ENCODE data around the gene RTL1.

Gene RTL1

DNA sequence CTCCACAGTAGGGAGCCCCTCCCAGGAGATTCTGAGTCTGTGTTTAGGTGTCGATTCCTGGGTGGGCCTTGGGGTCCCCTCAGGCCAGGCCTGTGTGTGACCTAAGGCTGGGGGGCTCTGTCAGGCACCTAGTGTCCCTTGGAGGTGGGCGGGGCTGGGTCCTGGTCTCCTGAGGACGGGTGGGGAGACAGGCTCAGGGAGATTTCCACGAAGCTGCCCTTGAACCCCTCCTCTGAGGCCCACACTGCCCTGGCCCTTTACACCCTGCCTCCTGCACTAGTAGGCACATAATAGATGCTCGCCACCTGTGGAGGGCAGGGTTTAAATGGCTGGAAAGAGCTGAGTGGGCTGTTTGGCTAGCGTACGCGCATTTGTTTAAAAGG, 44.7 kb downstream of the RTL1 start:
- Histone ChIP-seq H3K36me3 (ENCODE audit: control insufficient read depth, insufficient read depth, low read length) (no peaks in the 10 kb centered on the region), H3K4me1 (ENCODE audit: control insufficient read depth, insufficient read depth, low read length, poor library complexity, severe bottlenecking) (no peaks in the 10 kb centered on the region), H3K27me3 (replicated peaks; ENCODE audit: control insufficient read depth, insufficient read depth, low read length, poor library complexity, severe bottlenecking) (no peaks in the 10 kb centered on the region), H3K27ac (ENCODE audit: insufficient read depth, low read length, poor library complexity, severe bottlenecking) (no peak overlapping the region), H3K9me3 (ENCODE audit: control insufficient read depth, low read length) (no peaks in the 10 kb centered on the region), H3K4me3 (ENCODE audit: insufficient read depth, low read depth, low read length, poor library complexity, severe bottlenecking) (no peak overlapping the region)
- DNase-seq: no peak

DNA sequence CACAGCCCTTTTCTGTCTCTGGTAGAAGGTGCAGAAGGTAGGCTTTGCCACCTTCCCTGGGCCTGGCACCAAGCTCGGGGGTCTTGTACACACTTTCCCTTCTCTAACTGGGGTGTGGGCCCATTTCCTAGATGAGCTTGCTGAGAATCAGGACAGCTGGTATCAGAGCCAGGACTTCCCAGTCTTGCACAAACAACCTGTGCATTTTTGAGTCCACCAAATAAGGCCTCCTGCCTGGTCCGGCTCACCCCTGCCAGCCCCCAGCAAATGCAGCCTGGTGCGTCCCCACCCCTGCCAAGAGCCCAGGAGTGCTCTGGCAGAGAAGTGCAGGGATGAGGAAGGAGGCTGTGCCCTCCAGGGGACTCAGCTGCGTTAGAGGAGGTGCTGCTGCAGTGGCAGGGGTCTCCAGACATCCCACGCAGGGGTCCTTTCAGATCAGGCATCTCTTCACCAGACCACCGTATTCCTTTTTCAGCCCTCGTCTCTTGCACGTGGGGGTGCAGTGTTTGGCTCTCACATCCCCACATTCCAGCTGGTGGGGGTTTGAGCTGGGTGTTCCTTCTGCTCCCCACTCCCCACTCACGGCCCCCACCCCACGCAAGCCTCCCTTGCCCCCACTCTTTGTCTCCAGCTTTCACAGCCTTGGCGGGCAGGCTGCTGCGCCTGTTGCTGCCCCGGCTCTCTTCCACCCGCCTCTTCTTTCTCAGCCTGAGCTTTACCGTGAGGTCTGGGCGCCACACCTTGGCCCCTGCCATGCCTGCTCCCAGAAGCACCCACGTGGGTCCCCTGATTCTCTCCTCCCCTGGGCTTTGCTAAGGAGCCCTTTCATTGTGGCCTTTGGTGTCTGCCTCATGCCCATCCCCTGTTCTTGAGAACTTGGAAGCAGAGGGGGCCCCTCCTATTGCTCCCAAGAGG, 45.3 kb downstream of the RTL1 start:
- no peaks in the 10 kb centered on the region for H3K4me1 ChIP-seq (ENCODE audit: control insufficient read depth, insufficient read depth, low read length, poor library complexity, severe bottlenecking)
- no peaks in the 10 kb centered on the region for H3K36me3 ChIP-seq (ENCODE audit: control insufficient read depth, insufficient read depth, low read length)
- DNase-seq: no peak
- H3K9me3 ChIP-seq (ENCODE audit: control insufficient read depth, low read length): no peaks in the 10 kb centered on the region
- no peaks in the 10 kb centered on the region for H3K27me3 ChIP-seq (replicated peaks; ENCODE audit: control insufficient read depth, insufficient read depth, low read length, poor library complexity, severe bottlenecking)
- H3K4me3 ChIP-seq (ENCODE audit: insufficient read depth, low read depth, low read length, poor library complexity, severe bottlenecking): no peak overlapping the region
- no peak overlapping the region for H3K27ac ChIP-seq (ENCODE audit: insufficient read depth, low read length, poor library complexity, severe bottlenecking)

DNA sequence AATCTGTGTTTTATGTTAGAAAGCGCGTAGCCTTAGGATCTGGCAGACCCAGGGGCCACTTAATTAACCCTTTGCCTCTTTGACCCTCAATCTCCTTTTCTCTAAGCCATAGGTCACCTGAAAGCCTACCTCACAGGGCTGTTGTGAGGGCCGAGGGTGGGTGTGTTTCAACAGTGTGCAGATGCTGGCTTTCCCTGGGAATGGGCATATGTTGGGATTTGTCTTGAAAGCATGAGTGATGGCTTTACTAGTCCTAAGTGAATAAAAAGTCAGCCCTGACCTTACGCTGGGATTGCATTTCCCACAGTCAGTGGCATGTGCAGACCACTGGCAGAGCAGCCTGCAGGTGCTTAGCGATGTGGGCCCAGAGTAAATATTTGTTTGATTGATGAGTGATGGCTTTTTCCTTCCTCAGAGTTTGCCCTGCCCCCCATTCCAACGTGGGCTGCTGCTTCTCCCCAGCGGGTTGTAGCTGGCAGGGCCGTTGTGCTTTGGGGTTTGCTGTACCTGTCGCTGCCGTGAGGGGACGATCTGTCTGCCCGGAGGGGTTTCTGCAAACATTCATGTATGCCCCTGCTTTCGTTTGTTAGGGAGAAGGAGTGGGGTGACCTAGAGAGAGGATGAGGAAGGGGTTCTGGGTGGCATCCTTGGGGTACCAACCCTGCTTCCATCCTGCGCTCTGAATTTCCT, 46.1 kb downstream of the RTL1 start:
- Histone ChIP-seq H3K36me3 (ENCODE audit: control insufficient read depth, insufficient read depth, low read length) (no peaks in the 10 kb centered on the region), H3K27ac (ENCODE audit: insufficient read depth, low read length, poor library complexity, severe bottlenecking) (no peak overlapping the region), H3K4me3 (ENCODE audit: insufficient read depth, low read depth, low read length, poor library complexity, severe bottlenecking) (no peak overlapping the region), H3K4me1 (ENCODE audit: control insufficient read depth, insufficient read depth, low read length, poor library complexity, severe bottlenecking) (no peaks in the 10 kb centered on the region), H3K27me3 (replicated peaks; ENCODE audit: control insufficient read depth, insufficient read depth, low read length, poor library complexity, severe bottlenecking) (no peaks in the 10 kb centered on the region), H3K9me3 (ENCODE audit: control insufficient read depth, low read length) (no peaks in the 10 kb centered on the region)
- no peak for DNase-seq

DNA sequence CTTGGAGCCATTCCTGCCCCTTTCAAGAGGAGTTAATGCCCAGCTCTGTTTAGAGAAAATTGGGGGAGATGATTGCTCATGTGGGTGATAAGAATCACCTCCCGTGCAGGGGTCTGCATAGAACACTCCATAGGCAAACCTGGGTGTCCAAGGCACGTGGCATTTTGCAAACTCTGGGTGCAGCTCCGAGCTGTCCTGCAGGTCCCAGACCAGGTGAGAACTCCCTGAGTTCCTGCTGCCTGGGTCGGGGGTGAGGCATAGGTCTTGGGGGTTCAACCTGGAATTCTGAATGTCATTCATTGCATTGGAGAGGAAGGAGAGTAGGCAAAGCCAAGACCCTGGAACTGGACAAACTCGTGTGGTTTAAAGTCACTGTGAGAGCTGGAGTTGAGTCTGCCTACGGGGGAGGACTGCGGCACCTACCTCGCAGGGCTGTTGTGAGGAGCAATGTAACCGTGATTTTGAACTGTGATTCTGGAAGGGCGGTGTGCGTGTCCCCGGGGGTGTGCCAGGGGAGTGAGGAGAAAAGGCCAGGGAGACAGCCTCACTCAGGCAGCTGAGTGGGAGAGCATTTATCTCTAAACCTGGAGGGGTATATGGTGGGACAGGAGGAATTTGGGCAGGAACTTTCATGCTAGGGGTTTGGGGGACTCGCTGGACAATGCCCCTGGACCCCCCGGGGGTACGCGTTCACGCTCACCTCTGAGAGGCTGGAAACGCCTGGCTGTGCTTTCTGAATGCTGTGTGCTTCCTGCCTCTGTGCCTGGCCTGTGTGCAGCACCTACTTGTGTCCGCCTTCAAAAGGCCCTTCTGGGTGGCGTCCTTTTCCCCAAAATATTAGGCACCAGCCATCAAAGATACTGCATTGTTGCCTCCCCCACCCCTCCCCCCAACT, 47.2 kb downstream of the RTL1 start:
- Histone ChIP-seq H3K9me3 (ENCODE audit: control insufficient read depth, low read length) (no peaks in the 10 kb centered on the region), H3K36me3 (ENCODE audit: control insufficient read depth, insufficient read depth, low read length) (no peaks in the 10 kb centered on the region), H3K4me1 (ENCODE audit: control insufficient read depth, insufficient read depth, low read length, poor library complexity, severe bottlenecking) (peaks cover under 1% of the 10 kb centered on the region), H3K4me3 (ENCODE audit: insufficient read depth, low read depth, low read length, poor library complexity, severe bottlenecking) (no peak overlapping the region), H3K27me3 (replicated peaks; ENCODE audit: control insufficient read depth, insufficient read depth, low read length, poor library complexity, severe bottlenecking) (no peaks in the 10 kb centered on the region), H3K27ac (ENCODE audit: insufficient read depth, low read length, poor library complexity, severe bottlenecking) (no peak overlapping the region)
- no peak for DNase-seq

DNA sequence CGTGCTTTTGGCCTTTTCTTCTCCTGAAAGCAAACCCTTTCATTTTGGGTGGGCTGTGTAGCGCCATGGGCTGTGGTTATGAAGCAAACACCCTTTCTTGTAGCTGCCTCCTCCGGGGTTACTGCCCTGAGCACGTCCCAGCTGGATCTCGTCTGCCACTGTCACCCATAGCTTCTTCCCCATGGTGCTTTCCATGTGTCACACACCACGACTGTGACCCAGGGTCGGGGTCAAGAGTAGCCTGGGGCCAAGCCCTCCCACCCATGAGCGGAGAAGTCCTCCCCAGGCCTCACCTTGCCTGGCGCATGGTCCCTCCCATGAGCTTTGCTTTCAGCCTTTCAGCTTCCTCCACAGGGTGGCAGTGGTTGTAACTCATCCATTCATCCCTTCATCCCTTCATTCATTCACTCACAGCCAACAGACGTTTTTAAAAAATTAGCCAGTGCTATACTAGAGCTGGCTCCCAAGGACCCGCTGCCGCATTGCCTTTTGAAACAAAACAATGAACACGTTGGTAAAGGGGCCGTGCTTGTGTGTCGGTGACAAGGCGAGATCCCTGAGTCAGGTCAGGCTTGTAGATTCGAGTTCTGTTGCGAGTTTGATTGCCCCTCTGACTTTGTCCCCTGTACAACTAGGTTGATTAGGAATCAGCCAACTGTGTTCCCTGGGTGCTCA, 48.1 kb downstream of the RTL1 start:
- Histone ChIP-seq H3K36me3 (ENCODE audit: control insufficient read depth, insufficient read depth, low read length) (no peaks in the 10 kb centered on the region), H3K4me1 (ENCODE audit: control insufficient read depth, insufficient read depth, low read length, poor library complexity, severe bottlenecking) (peaks cover 3% of the 10 kb centered on the region), H3K9me3 (ENCODE audit: control insufficient read depth, low read length) (no peaks in the 10 kb centered on the region), H3K27me3 (replicated peaks; ENCODE audit: control insufficient read depth, insufficient read depth, low read length, poor library complexity, severe bottlenecking) (no peaks in the 10 kb centered on the region), H3K27ac (ENCODE audit: insufficient read depth, low read length, poor library complexity, severe bottlenecking) (no peak overlapping the region), H3K4me3 (ENCODE audit: insufficient read depth, low read depth, low read length, poor library complexity, severe bottlenecking) (no peak overlapping the region)
- DNase-seq: no peak

DNA sequence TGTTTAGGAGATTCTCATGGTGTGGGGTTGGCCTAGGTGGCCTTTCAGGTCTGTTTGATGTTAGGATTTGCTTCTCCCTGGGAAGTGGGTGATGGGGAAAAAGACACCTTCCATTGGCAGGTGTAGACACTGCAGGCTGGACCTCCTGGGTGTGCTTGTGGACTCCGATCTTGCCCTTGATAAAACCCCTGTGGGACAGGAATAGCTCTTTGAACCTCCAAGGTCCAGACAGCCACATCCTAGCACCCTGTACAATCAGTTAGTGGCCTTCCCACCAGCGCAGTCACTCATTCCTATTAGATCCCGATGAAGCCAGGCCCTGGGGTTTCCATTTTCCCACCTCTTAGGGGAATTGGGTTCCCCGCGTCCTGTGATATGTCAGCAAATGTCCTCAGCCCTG, 49.1 kb downstream of the RTL1 start:
- Histone ChIP-seq H3K4me1 (ENCODE audit: control insufficient read depth, insufficient read depth, low read length, poor library complexity, severe bottlenecking) (peaks cover 3% of the 10 kb centered on the region), H3K27ac (ENCODE audit: insufficient read depth, low read length, poor library complexity, severe bottlenecking) (no peak overlapping the region), H3K27me3 (replicated peaks; ENCODE audit: control insufficient read depth, insufficient read depth, low read length, poor library complexity, severe bottlenecking) (no peaks in the 10 kb centered on the region), H3K36me3 (ENCODE audit: control insufficient read depth, insufficient read depth, low read length) (no peaks in the 10 kb centered on the region), H3K4me3 (ENCODE audit: insufficient read depth, low read depth, low read length, poor library complexity, severe bottlenecking) (no peak overlapping the region), H3K9me3 (ENCODE audit: control insufficient read depth, low read length) (no peaks in the 10 kb centered on the region)
- DNase-seq: no peak

DNA sequence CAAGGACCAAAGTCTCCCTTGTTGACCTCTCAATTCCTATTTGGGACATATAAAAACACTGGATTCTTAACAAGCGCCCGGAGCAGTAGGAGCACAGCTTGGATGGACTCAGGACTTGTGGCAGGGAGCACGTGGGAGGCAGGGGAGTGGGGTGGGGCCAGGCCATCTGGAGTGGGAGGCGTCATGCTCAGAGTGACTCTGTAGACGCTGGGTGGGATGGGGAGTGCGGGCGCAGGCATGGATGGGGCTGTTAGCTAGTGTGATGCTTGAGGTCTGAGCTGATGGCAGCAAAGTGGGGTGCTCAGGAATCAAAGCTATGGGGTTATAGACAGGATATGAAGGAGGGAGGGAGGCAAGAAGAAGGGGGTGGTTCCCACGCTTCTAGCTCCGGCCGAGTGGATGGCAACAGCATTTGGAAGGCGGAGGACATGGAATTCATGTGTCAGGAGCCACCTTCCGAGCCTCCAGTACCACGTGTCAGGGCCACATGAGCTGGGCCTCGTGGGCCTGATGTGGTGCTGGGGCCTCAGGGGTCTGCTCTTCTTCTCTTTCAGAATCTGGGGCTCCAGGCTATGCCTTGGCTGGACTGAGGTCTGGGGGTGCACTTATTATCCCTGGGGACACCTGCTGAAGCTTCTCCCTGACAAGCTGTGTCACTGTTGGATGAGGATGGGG, 51.4 kb downstream of the RTL1 start:
- Histone ChIP-seq H3K4me1 (ENCODE audit: control insufficient read depth, insufficient read depth, low read length, poor library complexity, severe bottlenecking) (peaks cover 3% of the 10 kb centered on the region), H3K27me3 (replicated peaks; ENCODE audit: control insufficient read depth, insufficient read depth, low read length, poor library complexity, severe bottlenecking) (no peaks in the 10 kb centered on the region), H3K27ac (ENCODE audit: insufficient read depth, low read length, poor library complexity, severe bottlenecking) (no peak overlapping the region), H3K9me3 (ENCODE audit: control insufficient read depth, low read length) (no peaks in the 10 kb centered on the region), H3K4me3 (ENCODE audit: insufficient read depth, low read depth, low read length, poor library complexity, severe bottlenecking) (no peak overlapping the region), H3K36me3 (ENCODE audit: control insufficient read depth, insufficient read depth, low read length) (no peaks in the 10 kb centered on the region)
- no peak for DNase-seq

DNA sequence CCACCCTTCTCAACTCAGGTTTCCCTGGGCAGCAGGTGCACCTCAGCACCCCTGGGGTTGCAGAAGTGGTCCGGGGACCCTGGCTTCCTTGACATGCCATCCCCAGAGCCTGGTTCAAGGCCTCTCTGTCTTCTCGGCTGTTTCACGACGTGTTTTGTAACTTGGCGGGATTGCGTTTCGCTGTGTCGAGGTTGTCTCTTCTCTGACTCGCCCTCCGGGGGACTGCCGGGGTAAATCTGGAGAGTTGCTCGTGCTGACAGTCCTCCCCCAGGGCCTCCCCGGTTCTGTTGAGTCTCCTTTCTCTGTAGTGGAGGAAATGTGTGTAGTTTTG, 52.0 kb downstream of the RTL1 start:
- DNase-seq: no peak
- peaks cover 3% of the 10 kb centered on the region for H3K4me1 ChIP-seq (ENCODE audit: control insufficient read depth, insufficient read depth, low read length, poor library complexity, severe bottlenecking)
- H3K27ac ChIP-seq (ENCODE audit: insufficient read depth, low read length, poor library complexity, severe bottlenecking): no peak overlapping the region
- H3K4me3 ChIP-seq (ENCODE audit: insufficient read depth, low read depth, low read length, poor library complexity, severe bottlenecking): no peak overlapping the region
- no peaks in the 10 kb centered on the region for H3K36me3 ChIP-seq (ENCODE audit: control insufficient read depth, insufficient read depth, low read length)
- H3K27me3 ChIP-seq (replicated peaks; ENCODE audit: control insufficient read depth, insufficient read depth, low read length, poor library complexity, severe bottlenecking): no peaks in the 10 kb centered on the region
- H3K9me3 ChIP-seq (ENCODE audit: control insufficient read depth, low read length): no peaks in the 10 kb centered on the region

DNA sequence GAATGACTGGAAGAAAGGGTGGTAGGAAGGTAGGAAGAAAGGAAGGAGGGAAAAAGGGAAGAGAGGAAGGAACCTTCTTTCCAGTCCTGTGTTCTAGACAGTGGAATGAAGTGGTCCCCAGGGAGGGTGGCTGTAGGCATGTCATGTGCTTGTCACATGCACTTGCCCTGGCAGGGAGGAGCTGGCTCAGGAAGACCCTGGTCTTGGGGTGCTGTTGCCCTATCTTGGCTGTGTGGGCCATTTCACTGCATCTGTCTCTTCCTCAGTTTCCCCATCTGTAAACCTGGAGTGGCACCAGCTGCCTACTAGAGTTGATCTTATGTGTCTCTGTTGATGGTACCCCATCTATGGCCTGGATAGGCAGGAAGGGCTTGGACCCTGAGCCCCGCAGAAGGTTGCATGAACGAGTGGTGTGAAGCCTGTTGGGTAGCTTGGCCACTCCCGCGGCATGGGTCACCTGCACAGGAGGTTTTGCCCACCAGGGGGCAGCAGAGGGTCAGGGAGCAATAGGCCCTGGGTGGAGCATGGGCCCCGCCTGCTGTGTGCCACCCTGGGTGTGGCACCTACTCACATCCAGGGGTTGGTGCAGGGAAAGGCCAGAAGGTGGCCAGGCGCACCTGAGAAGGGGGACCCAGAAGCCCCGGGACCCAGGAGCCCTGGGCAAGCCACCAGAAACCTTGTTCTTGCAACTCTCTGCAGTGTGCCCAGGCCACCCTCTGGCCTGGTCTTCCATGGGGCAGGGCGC, 52.5 kb downstream of the RTL1 start:
- Histone ChIP-seq H3K4me3 (ENCODE audit: insufficient read depth, low read depth, low read length, poor library complexity, severe bottlenecking) (no peak overlapping the region), H3K9me3 (ENCODE audit: control insufficient read depth, low read length) (no peaks in the 10 kb centered on the region), H3K27ac (ENCODE audit: insufficient read depth, low read length, poor library complexity, severe bottlenecking) (no peak overlapping the region), H3K4me1 (ENCODE audit: control insufficient read depth, insufficient read depth, low read length, poor library complexity, severe bottlenecking) (peaks cover 3% of the 10 kb centered on the region), H3K27me3 (replicated peaks; ENCODE audit: control insufficient read depth, insufficient read depth, low read length, poor library complexity, severe bottlenecking) (no peaks in the 10 kb centered on the region), H3K36me3 (ENCODE audit: control insufficient read depth, insufficient read depth, low read length) (no peaks in the 10 kb centered on the region)
- DNase-seq: peak; percentile 38 to 66 (median 53)

Measured in effector memory CD4-positive, alpha-beta T cell (primary cell).